Posterior cingulate gyrus (tissue), 11 donors: ENCODE data around the gene KLK2.

Experiments
- DNase-seq, 10 donors: peaks; one replicate each; pipeline versions ENCODE4 v3.0.0 to v3.0.0-alpha.2; 2020 to 2021; ENCODE audit warnings: mixed read lengths in 3 of 10
- intact Hi-C: fragments of 100-400 bp; cut with DNase I; formaldehyde crosslinking; loops from one replicate; pipeline ENCODE4 v1.15.1; 2023

Gene KLK2

GRCh38 chr19:50844296-50844935 lies 28.8 kb upstream of the KLK2 start:
- DNase-seq: no peak
- intact Hi-C loops: no loop called here

GRCh38 chr19:50850738-50851137 lies 22.5 kb upstream of the KLK2 start:
- DNase-seq: no peak
- intact Hi-C loops: no loop called here

- intact Hi-C loops: no loop called here
- no peak for DNase-seq
These were observed 21.6 kb upstream of the KLK2 start for GRCh38 chr19:50851620-50852019.

GRCh38 chr19:50854636-50855410 lies 18.4 kb upstream of the KLK2 start, which contains the start of gene KLK3:
TSS of gene KLK3 (plus strand) at chr19:50854915. CDS start at chr19:50854956, 41 bp downstream.
- no peak for DNase-seq
- intact Hi-C loops: no loop called here

DNA sequence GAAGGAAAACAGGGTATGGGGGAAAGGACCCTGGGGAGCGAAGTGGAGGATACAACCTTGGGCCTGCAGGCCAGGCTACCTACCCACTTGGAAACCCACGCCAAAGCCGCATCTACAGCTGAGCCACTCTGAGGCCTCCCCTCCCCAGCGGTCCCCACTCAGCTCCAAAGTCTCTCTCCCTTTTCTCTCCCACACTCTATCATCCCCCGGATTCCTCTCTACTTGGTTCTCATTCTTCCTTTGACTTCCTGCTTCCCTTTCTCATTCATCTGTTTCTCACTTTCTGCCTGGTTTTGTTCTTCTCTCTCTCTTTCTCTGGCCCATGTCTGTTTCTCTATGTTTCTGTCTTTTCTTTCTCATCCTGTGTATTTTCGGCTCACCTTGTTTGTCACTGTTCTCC lies 15.9 kb upstream of the KLK2 start:
- intact Hi-C loops: no loop called here

DNA sequence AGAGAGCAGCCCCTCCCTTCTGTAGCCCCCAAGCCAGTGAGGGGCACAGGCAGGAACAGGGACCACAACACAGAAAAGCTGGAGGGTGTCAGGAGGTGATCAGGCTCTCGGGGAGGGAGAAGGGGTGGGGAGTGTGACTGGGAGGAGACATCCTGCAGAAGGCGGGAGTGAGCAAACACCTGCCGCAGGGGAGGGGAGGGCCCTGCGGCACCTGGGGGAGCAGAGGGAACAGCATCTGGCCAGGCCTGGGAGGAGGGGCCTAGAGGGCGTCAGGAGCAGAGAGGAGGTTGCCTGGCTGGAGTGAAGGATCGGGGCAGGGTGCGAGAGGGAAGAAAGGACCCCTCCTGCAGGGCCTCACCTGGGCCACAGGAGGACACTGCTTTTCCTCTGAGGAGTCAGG lies 14.4 kb upstream of the KLK2 start:
- no peak for DNase-seq
- intact Hi-C loops: no loop called here

More for the DNA sequence above, 15.9 kb upstream of the KLK2 start:
- DNase-seq: no peak

- intact Hi-C loops: no loop called here
These were observed 13.4 kb upstream of the KLK2 start for GRCh38 chr19:50859849-50860248.

DNA sequence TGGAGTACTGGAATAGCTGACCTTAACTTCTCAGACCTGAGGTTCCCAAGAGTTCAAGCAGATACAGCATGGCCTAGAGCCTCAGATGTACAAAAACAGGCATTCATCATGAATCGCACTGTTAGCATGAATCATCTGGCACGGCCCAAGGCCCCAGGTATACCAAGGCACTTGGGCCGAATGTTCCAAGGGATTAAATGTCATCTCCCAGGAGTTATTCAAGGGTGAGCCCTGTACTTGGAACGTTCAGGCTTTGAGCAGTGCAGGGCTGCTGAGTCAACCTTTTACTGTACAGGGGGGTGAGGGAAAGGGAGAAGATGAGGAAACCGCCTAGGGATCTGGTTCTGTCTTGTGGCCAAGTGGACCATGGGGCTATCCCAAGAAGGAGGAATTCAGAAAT lies 12.2 kb upstream of the KLK2 start:
- intact Hi-C loops: no loop called here
- no peak for DNase-seq

More at GRCh38 chr19:50859849-50860248, 13.4 kb upstream of the KLK2 start:
- DNase-seq: no peak

DNA sequence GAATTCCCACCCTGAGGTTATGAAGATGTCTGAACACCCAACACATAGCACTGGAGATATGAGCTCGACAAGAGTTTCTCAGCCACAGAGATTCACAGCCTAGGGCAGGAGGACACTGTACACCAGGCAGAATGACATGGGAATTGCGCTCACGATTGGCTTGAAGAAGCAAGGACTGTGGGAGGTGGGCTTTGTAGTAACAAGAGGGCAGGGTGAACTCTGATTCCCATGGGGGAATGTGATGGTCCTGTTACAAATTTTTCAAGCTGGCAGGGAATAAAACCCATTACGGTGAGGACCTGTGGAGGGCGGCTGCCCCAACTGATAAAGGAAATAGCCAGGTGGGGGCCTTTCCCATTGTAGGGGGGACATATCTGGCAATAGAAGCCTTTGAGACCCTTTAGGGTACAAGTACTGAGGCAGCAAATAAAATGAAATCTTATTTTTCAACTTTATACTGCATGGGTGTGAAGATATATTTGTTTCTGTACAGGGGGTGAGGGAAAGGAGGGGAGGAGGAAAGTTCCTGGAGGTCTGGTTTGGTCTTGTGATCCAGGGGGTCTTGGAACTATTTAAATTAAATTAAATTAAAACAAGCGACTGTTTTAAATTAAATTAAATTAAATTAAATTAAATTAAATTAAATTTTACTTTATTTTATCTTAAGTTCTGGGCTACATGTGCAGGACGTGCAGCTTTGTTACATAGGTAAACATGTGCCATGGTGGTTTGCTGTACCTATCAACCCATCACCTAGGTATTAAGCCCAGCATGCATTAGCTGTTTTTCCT lies 11.5 kb upstream of the KLK2 start:
- DNase-seq: no peak
- intact Hi-C loops: no loop called here

GRCh38 chr19:50869479-50869878 lies 3.8 kb upstream of the KLK2 start:
- no peak for DNase-seq
- intact Hi-C loops: no loop called here

DNA sequence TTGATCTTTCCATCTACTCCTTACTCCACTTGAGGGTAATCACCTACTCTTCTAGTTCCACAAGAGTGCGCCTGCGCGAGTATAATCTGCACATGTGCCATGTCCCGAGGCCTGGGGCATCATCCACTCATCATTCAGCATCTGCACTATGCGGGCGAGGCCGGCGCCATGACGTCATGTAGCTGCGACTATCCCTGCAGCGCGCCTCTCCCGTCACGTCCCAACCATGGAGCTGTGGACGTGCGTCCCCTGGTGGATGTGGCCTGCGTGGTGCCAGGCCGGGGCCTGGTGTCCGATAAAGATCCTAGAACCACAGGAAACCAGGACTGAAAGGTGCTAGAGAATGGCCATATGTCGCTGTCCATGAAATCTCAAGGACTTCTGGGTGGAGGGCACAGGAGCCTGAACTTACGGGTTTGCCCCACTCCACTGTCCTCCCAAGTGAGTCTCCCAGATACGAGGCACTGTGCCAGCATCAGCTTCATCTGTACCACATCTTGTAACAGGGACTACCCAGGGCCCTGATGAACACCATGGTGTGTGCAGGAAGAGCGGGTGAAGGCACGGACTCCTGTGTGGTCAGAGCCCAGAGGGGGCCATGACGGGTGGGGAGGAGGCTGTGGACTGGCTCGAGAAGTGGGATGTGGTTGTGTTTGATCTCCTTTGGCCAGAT lies 2.7 kb upstream of the KLK2 start:
- intact Hi-C loops: no loop called here
- DNase-seq: peak in 1 of 10 donors; percentile 78

GRCh38 chr19:50874211-50874610 lies 972 bp downstream of the KLK2 start:
- intact Hi-C loops: no loop called here
- DNase-seq: no peak

GRCh38 chr19:50875795-50876422 lies 2.7 kb downstream of the KLK2 start:
- intact Hi-C loops: no loop called here

GRCh38 chr19:50876456-50876855 lies 3.2 kb downstream of the KLK2 start:
- intact Hi-C loops: no loop called here
- no peak for DNase-seq

More at GRCh38 chr19:50875795-50876422, 2.7 kb downstream of the KLK2 start:
- DNase-seq: no peak

DNA sequence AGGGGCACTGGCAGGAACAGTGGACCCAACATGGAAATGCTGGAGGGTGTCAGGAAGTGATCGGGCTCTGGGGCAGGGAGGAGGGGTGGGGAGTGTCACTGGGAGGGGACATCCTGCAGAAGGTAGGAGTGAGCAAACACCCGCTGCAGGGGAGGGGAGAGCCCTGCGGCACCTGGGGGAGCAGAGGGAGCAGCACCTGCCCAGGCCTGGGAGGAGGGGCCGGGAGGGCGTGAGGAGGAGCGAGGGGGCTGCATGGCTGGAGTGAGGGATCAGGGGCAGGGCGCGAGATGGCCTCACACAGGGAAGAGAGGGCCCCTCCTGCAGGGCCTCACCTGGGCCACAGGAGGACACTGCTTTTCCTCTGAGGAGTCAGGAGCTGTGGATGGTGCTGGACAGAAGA lies 4.1 kb downstream of the KLK2 start:
- DNase-seq: no peak
- intact Hi-C loops: no loop called here

DNA sequence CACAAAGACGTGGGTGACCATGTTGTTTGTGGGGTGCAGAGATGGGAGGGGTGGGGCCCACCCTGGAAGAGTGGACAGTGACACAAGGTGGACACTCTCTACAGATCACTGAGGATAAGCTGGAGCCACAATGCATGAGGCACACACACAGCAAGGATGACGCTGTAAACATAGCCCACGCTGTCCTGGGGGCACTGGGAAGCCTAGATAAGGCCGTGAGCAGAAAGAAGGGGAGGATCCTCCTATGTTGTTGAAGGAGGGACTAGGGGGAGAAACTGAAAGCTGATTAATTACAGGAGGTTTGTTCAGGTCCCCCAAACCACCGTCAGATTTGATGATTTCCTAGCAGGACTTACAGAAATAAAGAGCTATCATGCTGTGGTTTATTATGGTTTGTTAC lies 5.6 kb downstream of the KLK2 start:
- no peak for DNase-seq
- intact Hi-C loops: no loop called here

DNA sequence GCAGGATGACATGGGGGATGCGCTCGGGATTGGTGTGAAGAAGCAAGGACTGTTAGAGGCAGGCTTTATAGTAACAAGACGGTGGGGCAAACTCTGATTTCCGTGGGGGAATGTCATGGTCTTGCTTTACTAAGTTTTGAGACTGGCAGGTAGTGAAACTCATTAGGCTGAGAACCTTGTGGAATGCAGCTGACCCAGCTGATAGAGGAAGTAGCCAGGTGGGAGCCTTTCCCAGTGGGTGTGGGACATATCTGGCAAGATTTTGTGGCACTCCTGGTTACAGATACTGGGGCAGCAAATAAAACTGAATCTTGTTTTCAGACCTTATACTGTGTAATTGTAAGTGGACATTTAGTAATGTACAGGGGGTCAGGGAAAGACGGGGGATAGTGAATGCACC lies 7.0 kb downstream of the KLK2 start:
- intact Hi-C loops: no loop called here
- DNase-seq: no peak

DNA sequence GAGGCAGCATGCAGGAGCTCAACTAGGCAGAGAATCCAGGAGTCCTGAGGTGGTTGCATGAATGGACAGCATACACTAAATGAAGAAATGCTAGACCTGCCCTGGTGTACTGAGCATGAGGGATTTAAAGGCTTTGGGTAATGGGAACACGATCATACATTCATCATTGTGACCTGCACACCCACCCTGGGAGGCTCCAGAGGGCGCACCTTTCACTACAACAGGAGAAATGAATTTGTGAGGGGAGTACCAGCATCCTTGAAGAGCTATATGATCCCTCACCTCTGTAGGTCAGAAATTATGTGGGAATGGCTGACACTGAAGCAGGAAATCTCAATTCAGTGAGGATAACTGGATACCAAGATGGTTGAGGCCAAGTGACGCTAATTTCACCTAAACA lies 8.9 kb downstream of the KLK2 start:
- intact Hi-C loops: no loop called here
- no peak for DNase-seq

GRCh38 chr19:50889638-50890037 lies 16.4 kb downstream of the KLK2 start:
- DNase-seq: no peak
- intact Hi-C loops: no loop called here
